Neural cell (in vitro differentiated cells): ENCODE results near the gene PNISR. TPM values are rescaled to one million over a fixed set of nuclear protein-coding genes. Genes with fewer than 3 reads are reported as not detected.

Source experiments
- H2AFZ ChIP-seq: fragments of 200-600, 300-800 bp; sonication (generic), shearing (Covaris generic); 2 replicates; pipeline ENCODE4 v1.6.0; 2014; ENCODE audit warnings: low read depth, mild to moderate bottlenecking, antibody characterized with exemption, low read length, moderate library complexity
- H3F3A ChIP-seq: fragments of 200-600 bp; shearing (Covaris generic); 2 replicates; pipeline ENCODE4 v1.6.1; 2016; ENCODE audit warnings: mild to moderate bottlenecking, moderate library complexity, mixed read lengths, antibody characterized with exemption, low read length; ENCODE audit not compliant: insufficient read depth, poor library complexity, severe bottlenecking
- H3K27ac ChIP-seq: fragments of 200-600, 300-800 bp; sonication (generic), shearing (Covaris generic); 2 replicates; pipeline ENCODE4 v1.5.1; 2014; ENCODE audit warnings: mild to moderate bottlenecking, low read length, moderate library complexity
- H3K27me3 ChIP-seq: fragments of 300-800, 200-600 bp; sonication (generic), shearing (Covaris generic); 2 replicates; pipeline ENCODE4 v1.6.0; 2014; ENCODE audit warnings: mild to moderate bottlenecking, low read depth, low read length, moderate library complexity; ENCODE audit not compliant: insufficient read depth
- H3K36me3 ChIP-seq: fragments of 300-800, 200-600 bp; sonication (generic), shearing (Covaris generic); 2 replicates; pipeline ENCODE4 v1.5.1; 2014; ENCODE audit warnings: mild to moderate bottlenecking, antibody characterized with exemption, low read length, moderate library complexity; ENCODE audit not compliant: insufficient read depth
- H3K4me2 ChIP-seq: fragments of 300-800, 200-600 bp; sonication (generic), shearing (Covaris generic); 2 replicates; pipeline ENCODE4 v1.6.0; 2014; ENCODE audit warnings: mild to moderate bottlenecking, low read length
- H3K4me3 ChIP-seq: fragments of 300-800, 200-600 bp; sonication (generic), shearing (Covaris generic); 2 replicates; pipeline ENCODE4 v1.5.1; 2014; ENCODE audit warnings: mild to moderate bottlenecking, low read length, moderate library complexity
- H3K79me2 ChIP-seq: fragments of 200-600 bp; shearing (Covaris generic); replicated peaks from 2 replicates; pipeline ENCODE4 v1.6.0; 2014; ENCODE audit warnings: mild to moderate bottlenecking, low read length, moderate library complexity; ENCODE audit not compliant: insufficient read depth
- H3K9ac ChIP-seq: fragments of 300-800, 200-600 bp; sonication (generic), shearing (Covaris generic); 2 replicates; pipeline ENCODE4 v1.6.1; 2016; ENCODE audit warnings: mild to moderate bottlenecking, low read length, mixed read lengths
- H3K9me2 ChIP-seq: fragments of 200-600 bp; shearing (Covaris generic); 2 replicates; pipeline ENCODE4 v1.6.1; 2016; ENCODE audit warnings: mild to moderate bottlenecking, low read length, mixed read lengths; ENCODE audit not compliant: insufficient read depth
- H3K9me3 ChIP-seq: fragments of 200-600, 300-800 bp; sonication (generic), shearing (Covaris generic); 2 replicates; pipeline ENCODE4 v1.6.1; 2016; ENCODE audit warnings: mild to moderate bottlenecking, mixed run types, low read length, moderate library complexity, mixed read lengths
- H4K20me1 ChIP-seq: fragments of 200-600 bp; shearing (Covaris generic); 2 replicates; pipeline ENCODE4 v1.6.1; 2016; ENCODE audit warnings: mild to moderate bottlenecking, mixed run types; ENCODE audit not compliant: insufficient read depth
- EP300 ChIP-seq: fragments of 450-650 bp; conservative IDR thresholded peaks from 2 replicates; pipeline ENCODE4 v1.6.1; 2014; ENCODE audit warnings: antibody characterized with exemption, mild to moderate bottlenecking, moderate library complexity; ENCODE audit not compliant: poor library complexity, severe bottlenecking
- EZH2 ChIP-seq: fragments of 200-600, 300-800 bp; shearing (Covaris generic), sonication (generic); IDR thresholded peaks from 2 replicates; pipeline ENCODE4 v1.6.1; 2014; ENCODE audit warnings: antibody characterized with exemption, low read length, borderline replicate concordance, mild to moderate bottlenecking; ENCODE audit not compliant: insufficient read depth, poor library complexity, severe bottlenecking
- MXI1 ChIP-seq: fragments of 450-650 bp; conservative IDR thresholded peaks from 2 replicates; pipeline ENCODE4 v1.6.1; 2014; ENCODE audit warnings: antibody characterized with exemption, mild to moderate bottlenecking; ENCODE audit not compliant: poor library complexity, severe bottlenecking
- POLR2AphosphoS5 ChIP-seq: IDR thresholded peaks from 2 replicates; pipeline ENCODE4 v1.6.1; 2012
- RAD21 ChIP-seq: fragments of 450-650 bp; conservative IDR thresholded peaks from 2 replicates; pipeline ENCODE4 v1.6.1; 2014; ENCODE audit warnings: antibody characterized with exemption, mild to moderate bottlenecking, moderate library complexity
- SMC3 ChIP-seq: fragments of 450-650 bp; conservative IDR thresholded peaks from 2 replicates; pipeline ENCODE4 v1.6.1; 2014; ENCODE audit warnings: antibody characterized with exemption, mild to moderate bottlenecking, moderate library complexity; ENCODE audit not compliant: poor library complexity
- TAF1 ChIP-seq: IDR thresholded peaks from 2 replicates; pipeline ENCODE4 v1.6.1; 2012; ENCODE audit warnings: low read depth
- polyA plus RNA-seq: library from polyadenylated mRNA; depleted of rRNA; stranded (reverse); fragments of >200 nt; gene quantifications from 2 replicates; pipeline ENCODE4 v1.2.3, GENCODE V29; 2014
- TF ChIP-seq, protein P1 (sequence below): IDR thresholded peaks from 2 replicates; pipeline ENCODE4 v1.6.1; 2012; ENCODE audit warnings: borderline replicate concordance
- TF ChIP-seq, protein P2 (sequence below): fragments of 450-650 bp; IDR thresholded peaks from 2 replicates; pipeline ENCODE4 v1.5.1; 2014; ENCODE audit warnings: antibody characterized with exemption, mild to moderate bottlenecking, moderate library complexity; ENCODE audit not compliant: poor library complexity, severe bottlenecking

PNISR gene
- polyA plus RNA-seq, 1 donor from 2014 or later: 391 TPM

DNA sequence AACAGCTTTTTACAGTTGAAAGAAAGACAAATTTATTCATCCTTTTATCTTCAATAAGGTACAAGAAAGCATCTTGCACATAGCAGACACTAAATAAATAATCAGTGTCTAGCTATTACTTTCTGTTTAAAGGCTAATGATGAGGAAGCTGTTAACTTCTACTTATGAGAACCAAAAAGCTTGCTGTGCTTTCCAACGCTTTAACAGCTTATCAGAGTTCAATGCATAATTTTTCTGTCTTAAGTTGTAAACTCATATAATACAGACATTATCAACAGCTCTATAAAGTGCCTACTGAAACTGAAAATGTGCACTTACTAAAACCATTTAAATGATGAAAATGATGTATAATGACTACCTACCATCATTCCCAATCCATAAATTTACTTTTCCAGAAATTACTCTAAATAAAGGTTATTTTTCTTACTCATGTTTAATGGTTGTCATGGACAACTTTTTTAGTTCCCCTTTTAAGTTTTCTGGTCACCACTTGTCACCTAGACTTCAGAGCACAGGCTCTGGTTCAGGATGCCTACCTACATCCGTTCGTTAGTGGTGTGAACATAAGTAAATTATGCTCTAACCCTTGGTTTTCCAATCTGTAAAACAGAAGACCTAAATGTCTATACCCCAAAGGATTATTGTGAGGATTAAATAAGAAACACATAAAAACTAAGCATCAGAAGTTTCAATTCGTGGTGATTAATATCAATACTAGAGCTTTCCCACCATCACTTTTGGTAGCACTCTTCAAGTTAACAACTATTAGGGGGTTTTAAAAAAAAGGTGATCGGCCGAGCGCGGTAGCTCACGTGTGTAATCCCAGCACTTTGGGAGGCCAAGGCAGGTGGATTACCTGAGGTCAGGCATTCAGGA is 8.0 kb downstream of the PNISR start:
- Histone ChIP-seq H3K36me3 (peaks cover 4% of the 10 kb centered on the region), H3K9me3 (no peaks in the 10 kb centered on the region), H3K27me3 (no peaks in the 10 kb centered on the region), H3F3A (no peaks in the 10 kb centered on the region), H3K79me2 (peaks cover 97% of the 10 kb centered on the region), H2AFZ (no peak overlapping the region), H4K20me1 (peaks cover 18% of the 10 kb centered on the region), H3K9me2 (no peaks in the 10 kb centered on the region), H3K4me2 (no peak overlapping the region), H3K27ac (no peak overlapping the region), H3K4me3 (no peak overlapping the region), H3K9ac (no peak overlapping the region)
- TF ChIP-seq EP300: no peak
- TF ChIP-seq TAF1: no peak
- no peak for TF ChIP-seq RAD21
- TF ChIP-seq MXI1: no peak
- TF ChIP-seq, protein P1, sequence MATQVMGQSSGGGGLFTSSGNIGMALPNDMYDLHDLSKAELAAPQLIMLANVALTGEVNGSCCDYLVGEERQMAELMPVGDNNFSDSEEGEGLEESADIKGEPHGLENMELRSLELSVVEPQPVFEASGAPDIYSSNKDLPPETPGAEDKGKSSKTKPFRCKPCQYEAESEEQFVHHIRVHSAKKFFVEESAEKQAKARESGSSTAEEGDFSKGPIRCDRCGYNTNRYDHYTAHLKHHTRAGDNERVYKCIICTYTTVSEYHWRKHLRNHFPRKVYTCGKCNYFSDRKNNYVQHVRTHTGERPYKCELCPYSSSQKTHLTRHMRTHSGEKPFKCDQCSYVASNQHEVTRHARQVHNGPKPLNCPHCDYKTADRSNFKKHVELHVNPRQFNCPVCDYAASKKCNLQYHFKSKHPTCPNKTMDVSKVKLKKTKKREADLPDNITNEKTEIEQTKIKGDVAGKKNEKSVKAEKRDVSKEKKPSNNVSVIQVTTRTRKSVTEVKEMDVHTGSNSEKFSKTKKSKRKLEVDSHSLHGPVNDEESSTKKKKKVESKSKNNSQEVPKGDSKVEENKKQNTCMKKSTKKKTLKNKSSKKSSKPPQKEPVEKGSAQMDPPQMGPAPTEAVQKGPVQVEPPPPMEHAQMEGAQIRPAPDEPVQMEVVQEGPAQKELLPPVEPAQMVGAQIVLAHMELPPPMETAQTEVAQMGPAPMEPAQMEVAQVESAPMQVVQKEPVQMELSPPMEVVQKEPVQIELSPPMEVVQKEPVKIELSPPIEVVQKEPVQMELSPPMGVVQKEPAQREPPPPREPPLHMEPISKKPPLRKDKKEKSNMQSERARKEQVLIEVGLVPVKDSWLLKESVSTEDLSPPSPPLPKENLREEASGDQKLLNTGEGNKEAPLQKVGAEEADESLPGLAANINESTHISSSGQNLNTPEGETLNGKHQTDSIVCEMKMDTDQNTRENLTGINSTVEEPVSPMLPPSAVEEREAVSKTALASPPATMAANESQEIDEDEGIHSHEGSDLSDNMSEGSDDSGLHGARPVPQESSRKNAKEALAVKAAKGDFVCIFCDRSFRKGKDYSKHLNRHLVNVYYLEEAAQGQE: no peak
- TF ChIP-seq POLR2AphosphoS5: no peak
- TF ChIP-seq EZH2: no peak
- no peak for TF ChIP-seq SMC3

DNA sequence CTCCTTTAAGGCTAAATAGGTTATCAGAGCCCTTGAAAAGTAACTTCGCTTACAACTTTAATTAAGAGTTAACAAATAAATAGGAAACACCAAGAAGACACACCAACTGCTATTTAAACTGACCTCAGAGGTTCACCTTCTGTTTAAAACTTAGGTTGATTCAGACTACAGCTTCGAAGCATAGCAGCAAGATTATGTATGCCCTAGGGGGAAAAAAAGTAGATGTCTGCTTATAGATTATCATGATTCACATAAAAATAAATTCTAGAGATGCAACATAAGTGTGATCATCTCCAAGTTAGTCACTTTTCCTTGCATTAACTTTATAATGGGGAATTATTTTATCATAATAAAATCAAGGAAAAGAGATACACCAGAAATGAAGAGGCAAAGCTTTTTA is 8.9 kb downstream of the PNISR start:
- Histone ChIP-seq H3K4me2 (no peak overlapping the region), H3F3A (no peaks in the 10 kb centered on the region), H4K20me1 (peaks cover 12% of the 10 kb centered on the region), H3K4me3 (no peak overlapping the region), H3K36me3 (peaks cover 7% of the 10 kb centered on the region), H3K9ac (no peak overlapping the region), H3K79me2 (peaks cover 89% of the 10 kb centered on the region), H2AFZ (no peak overlapping the region), H3K9me2 (no peaks in the 10 kb centered on the region), H3K9me3 (no peaks in the 10 kb centered on the region), H3K27me3 (no peaks in the 10 kb centered on the region), H3K27ac (no peak overlapping the region)
- TF ChIP-seq TAF1 (no peak), MXI1 (no peak), EZH2 (no peak), POLR2AphosphoS5 (no peak), SMC3 (no peak), RAD21 (no peak), EP300 (no peak)
- TF ChIP-seq, protein P2, sequence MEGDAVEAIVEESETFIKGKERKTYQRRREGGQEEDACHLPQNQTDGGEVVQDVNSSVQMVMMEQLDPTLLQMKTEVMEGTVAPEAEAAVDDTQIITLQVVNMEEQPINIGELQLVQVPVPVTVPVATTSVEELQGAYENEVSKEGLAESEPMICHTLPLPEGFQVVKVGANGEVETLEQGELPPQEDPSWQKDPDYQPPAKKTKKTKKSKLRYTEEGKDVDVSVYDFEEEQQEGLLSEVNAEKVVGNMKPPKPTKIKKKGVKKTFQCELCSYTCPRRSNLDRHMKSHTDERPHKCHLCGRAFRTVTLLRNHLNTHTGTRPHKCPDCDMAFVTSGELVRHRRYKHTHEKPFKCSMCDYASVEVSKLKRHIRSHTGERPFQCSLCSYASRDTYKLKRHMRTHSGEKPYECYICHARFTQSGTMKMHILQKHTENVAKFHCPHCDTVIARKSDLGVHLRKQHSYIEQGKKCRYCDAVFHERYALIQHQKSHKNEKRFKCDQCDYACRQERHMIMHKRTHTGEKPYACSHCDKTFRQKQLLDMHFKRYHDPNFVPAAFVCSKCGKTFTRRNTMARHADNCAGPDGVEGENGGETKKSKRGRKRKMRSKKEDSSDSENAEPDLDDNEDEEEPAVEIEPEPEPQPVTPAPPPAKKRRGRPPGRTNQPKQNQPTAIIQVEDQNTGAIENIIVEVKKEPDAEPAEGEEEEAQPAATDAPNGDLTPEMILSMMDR: no peak
- TF ChIP-seq, protein P1: no peak
